ENCODE results near the gene MKI67.
"Not testable (repeated sequence)": the region's sequence is repeated elsewhere in the genome, so short reads cannot be mapped to it uniquely, and the experiment has no call there.

Gene MKI67

GRCh38 chr10:128102480-128103228 is 23.6 kb downstream of the MKI67 start:
- no peak for DNase-seq

DNA sequence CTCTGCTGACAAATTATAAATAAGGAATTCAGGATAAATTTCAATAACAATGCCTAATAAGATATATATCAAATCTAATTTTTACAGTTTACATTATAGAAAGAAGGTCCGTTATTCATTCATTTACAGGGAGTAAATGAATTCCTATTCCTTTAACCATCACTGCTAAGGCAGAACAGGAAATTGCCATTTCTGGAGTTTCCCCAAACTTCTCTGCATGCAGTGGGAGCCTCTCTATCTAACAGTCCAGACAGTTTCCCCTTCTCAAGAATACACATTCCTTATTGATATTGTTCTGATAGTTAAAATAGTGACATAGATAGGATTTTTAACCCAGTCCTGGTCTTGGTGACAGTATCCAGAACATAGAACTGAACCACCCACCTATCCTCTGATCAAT is 24.3 kb downstream of the MKI67 start:
- no peak for DNase-seq

DNA sequence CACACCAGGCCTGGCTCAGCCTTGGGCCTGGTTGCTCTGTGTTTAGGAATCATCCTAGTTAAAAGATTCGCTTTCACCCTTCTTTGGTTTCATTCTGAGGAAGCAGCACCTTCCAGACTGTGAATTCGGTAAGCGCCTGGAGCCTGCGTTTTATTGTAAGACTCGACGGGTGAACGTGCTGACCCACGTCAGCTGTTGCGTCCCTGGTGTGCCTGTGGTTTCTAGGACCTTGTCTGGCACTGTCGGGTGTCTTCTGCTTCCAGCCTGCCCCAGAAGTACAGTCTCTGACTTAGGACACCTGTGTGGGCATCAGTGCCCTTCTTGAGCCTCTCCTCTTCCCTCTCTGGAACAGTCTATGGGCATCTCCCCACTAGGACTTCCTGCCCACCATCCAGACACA is 26.3 kb downstream of the MKI67 start:
- DNase-seq = no peak

GRCh38 chr10:128098631-128099030 is 27.6 kb downstream of the MKI67 start:
- no peak for DNase-seq

DNA sequence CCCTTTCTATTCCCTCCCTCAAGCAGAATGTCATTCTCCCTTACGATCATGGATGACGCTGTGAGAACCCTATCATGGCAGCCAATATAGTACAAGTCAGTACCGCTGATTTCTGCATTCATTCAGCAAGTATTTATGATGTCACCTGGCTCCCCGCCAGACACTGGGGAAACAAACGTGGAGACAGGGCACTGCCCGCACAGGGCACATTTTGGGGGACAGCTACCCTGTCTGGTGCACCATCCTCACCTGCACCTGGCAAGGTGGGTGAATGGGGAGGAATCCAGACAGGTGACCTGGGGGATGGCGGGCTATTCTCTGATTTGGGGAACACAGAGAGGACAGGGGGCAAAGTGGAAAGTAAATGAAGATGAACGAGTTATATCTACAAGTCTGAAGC is 28.4 kb downstream of the MKI67 start:
- DNase-seq = no peak

GRCh38 chr10:128096486-128097199 is 29.6 kb downstream of the MKI67 start:
- DNase-seq = no peak

DNA sequence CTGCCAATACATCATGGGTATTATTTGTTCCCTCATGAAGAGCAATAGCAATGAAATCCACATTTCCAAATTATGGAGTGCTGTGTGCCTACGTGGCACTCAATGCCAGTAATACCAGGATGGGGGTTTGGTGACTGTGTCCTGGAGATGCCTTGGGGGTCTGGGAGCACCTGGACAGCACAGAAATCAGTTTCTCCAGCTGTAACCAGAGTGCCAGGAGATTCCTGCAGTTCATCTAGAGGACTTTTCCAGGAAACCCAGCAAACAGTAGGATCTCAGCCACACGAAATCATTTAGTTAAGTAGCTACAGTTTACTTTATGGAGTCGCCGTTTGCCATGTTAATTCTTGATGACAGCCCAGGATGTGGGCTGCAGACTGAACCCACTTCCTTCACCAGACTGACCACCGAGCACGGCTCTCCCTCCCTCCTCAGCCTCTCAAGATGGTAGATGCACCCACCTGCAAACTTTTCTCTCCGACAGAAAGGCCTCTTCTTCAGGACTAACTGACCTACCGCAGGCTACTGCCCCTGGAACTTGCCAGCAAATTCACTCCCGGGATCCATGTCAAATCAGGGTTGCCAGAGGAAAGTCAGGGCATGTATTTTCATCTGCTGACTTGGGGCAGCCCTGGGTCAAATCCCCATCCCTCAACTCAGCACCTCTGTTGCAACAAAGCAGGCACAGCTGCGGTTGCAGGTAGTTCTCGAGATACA is 30.3 kb downstream of the MKI67 start:
- DNase-seq = no peak

GRCh38 chr10:128095027-128095752 is 31.0 kb downstream of the MKI67 start:
- DNase-seq = no peak

DNA sequence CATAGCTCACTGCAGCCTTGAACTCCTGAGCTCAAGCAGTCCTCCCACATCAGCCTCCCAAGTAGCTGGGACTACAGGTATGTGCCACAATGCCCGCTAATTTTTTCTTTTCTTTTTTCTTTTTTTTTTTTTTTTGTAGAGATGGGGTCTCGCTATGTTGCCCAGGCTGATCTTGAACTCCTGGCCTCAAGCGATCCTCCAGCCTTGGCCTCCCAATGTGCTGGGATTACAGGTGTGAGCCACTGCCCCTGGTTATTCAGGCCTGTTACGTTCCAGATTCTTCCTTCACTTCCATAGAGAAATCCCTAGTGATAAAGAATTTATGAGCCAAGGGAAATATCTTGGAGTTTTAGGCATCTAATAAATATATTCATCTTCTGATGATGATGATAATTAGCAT is 31.6 kb downstream of the MKI67 start:
- not testable (repeated sequence) for DNase-seq

GRCh38 chr10:128092454-128092853 is 33.8 kb downstream of the MKI67 start:
- DNase-seq = no peak

DNA sequence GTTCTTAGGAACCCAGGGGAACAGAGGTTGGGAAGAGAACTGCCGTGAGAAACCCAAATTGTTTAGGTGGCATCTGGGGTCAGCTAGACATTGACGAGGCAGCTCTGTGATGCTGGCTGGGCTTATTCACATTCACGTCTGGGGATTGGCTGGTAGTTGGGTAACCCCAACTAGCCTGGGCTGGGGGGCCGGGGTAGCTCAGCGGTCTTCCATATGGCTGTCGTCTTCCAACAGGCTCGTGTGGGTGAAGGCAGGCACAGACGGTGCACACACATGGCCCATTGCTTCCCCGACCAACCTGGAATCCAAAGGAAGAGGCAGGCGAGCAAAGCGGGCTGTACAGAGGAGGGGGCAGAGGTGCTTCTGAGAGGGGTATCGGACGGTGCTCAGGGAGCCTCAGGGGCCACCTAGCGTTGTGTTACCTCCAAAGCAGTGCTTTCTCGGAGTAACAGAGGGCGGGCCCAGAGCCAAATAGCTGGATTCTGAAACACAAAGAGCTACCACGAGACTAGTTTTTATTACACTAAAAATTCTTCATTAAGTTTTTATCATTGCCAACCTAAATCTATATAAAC is 34.5 kb downstream of the MKI67 start:
- no peak for DNase-seq

DNA sequence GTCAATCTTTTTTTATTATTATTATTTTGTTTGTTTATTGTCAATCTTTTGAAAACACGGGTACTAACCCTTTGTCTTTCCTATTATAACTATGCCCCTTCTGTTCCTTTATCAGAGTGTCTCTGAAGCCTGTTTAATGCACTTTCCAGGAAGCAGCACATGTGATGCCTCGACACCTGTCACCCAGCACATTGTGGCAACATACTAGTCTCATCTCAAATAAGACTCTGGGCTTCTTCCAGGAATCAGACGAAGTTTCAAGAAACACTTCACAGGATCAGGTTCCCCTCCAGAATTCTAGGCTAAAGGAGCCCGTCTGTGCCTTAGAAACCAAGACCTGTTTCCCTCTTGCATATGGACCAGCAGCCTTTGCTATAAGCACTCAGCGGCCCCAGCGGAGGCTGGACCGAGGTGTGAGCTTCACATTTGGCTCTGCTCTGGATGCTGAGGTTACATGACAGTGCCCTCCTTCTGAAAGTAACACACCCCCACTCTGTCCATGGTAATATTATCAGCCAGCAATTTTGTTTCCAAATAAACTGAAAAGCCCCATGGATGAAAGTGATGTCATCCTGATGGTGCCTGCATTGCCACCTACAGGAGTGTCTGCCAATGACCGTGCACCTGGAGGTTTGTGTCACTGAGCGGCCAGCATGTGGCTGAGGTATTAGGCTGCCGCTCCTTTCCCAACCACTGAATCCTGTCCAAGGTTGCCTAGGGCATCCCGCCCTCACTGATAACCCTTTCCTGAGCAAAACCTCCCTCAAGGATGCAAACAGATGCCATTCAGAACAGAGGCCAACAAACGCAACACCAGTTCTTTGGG is 38.1 kb downstream of the MKI67 start:
- DNase-seq = no peak

DNA sequence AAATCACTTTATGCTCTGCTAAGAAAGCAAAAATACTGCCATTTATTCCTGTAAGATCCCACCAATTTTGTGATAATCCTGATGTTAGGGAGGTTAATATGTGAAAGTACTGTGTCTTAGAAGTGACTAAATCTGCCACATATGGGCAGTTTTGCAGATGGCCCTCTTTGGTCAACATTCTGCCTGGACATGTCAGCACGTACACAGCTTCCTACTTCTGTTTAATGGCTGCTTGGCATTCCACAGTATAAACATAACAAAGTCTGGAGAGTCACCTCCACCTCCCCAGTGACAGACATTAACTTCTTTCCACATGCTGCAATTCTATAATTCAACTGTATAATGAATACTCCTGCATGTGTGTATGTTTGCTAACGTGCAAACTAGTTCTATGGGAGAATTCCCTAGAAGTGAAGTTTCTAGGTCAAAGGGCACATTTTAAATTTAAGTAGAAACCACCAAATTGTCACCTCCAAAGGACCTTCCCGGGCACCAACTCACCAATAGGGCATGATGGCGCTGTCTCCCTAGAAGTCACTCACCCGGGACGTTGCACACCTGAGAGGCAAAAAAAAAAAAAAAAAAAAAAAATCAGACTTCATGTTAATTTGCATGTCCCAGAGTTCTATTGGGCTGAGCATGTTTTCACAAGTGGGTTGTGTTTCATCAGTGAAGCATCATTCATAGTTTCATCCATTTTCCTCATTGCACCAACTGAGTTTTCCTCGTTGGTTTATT is 38.9 kb downstream of the MKI67 start:
- no peak for DNase-seq

GRCh38 chr10:128086003-128086863 is 40.0 kb downstream of the MKI67 start:
- DNase-seq = no peak

- DNase-seq = no peak
Measured at GRCh38 chr10:128084991-128085390, 41.2 kb downstream of the MKI67 start.

- DNase-seq = no peak
Measured at GRCh38 chr10:128084364-128084763, 41.9 kb downstream of the MKI67 start.

DNA sequence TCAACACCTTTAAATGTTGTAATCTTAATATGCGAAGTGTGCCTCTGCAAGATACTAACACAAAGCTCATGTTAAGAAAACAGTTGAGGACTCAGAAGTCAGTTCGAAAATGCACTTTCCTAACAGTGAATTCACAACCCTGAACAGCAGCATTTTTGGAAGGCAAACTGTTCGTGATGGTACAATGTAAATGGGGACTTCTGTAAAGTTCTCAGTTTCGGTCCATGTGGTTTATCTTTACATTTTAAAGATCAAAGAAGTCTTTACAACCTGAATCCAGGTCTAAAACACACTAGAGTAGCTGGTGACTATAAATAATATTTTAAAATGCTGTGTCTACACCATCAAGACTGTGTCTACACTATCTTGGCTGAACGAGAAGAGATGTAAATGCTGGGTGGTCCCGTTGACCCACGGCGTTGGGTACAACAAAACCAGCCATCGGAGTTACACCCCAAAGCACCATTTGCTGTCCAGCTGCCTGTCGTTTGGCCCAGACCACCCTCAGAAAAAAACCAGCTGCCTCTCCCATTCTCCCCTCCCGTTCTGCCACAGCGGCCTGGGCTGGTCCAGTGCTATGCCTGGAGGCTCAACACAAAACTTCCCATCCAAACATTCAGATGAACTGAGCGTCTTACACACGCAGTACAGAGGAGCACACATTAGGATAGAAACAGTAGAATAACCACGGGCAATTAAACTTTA is 42.9 kb downstream of the MKI67 start:
- no peak for DNase-seq

DNA sequence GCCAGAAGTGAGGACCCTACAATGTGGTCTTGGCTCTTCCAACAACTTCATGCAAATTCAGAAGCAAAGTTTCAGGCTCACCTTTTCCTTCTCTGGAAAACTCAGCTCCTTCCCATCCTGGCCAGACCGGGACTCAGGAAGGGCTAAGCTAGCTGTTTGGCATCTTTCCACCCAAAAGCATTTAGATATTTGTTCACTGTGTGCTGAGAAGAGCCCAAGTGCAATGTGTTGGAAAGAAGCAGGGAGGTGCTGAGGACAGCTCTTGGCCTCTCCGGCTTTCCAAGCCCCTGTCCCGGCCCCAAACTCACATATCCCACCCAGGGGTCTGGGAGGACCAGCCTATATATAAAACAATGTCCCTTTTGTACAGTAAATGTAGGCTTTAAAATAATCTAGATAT is 44.5 kb downstream of the MKI67 start:
- DNase-seq = no peak

DNA sequence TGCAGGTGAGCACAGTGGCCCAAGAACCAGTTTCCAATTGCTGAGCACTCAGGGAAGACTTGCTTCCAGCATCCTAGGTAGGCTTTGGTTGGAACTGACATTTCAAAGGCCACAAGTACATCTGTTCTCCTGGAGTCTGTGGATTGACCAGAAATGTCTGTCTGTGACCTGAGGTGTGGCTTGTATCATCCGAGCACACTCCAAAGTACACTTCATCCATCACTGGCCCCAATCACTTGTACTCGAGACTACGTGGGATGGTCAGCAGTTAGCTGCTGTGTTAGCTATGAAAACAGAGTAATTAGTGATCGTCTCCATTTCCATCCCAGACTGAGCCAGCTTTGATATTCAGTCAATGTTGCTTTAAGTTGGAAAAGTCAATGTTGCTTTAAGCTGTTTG is 45.0 kb downstream of the MKI67 start:
- no peak for DNase-seq

- DNase-seq = no peak
Measured at GRCh38 chr10:128080641-128081040, 45.6 kb downstream of the MKI67 start.

Measured in cortex of kidney (tissue), 1 donor.